IMR-90 (cell line): ENCODE data around the gene GPR157. TPM values are rescaled to one million over a fixed set of nuclear protein-coding genes. Genes with fewer than 3 reads are reported as not detected.

Source experiments
- ATAC-seq: fragments of 200-7000 bp; cut with Tn5 transposase; 2 replicates; pipeline ENCODE4 v1.9.1; 2020; ENCODE audit warnings: low read depth, mild to moderate bottlenecking, moderate library complexity
- BruUV-seq: library from RNA; stranded (reverse); fragments of 400-500 nt; replicated peaks from 2 replicates; lab custom pipeline; 2021; lab: Mats Ljungman, UMichigan
- CTCF ChIA-PET: fragments of 300-600 bp; formaldehyde crosslinking; extraction: SDS; loops from one replicate; lab custom pipeline; 2021; ENCODE audit warnings: antibody characterized with exemption; lab: Yijun Ruan, JAX
- POLR2A ChIA-PET: fragments of 300-600 bp; sonication (Branson Sonifier 250); formaldehyde crosslinking; loops from one replicate; lab custom pipeline; 2022; ENCODE audit warnings: antibody characterized with exemption; ENCODE audit not compliant: unreplicated experiment; lab: Charles Lee
- DNase-seq: peaks from one replicate; pipeline ENCODE4 v3.0.0; 2013
- H2AFZ ChIP-seq: replicated peaks from 2 replicates; pipeline ENCODE3; 2013; ENCODE audit warnings: low read length, mild to moderate bottlenecking; ENCODE audit not compliant: poor library complexity
- H2AK5ac ChIP-seq: 2 replicates; pipeline ENCODE4 v1.6.1; 2013; ENCODE audit warnings: low read depth, low read length, inconsistent platforms
- H2AK9ac ChIP-seq: replicated peaks from 2 replicates; pipeline ENCODE3; 2013; ENCODE audit warnings: mild to moderate bottlenecking, low read depth, low read length, moderate library complexity; ENCODE audit not compliant: poor library complexity
- H2BK120ac ChIP-seq: 2 replicates; pipeline ENCODE4 v1.6.1; 2013; ENCODE audit warnings: low read depth, low read length, inconsistent platforms
- H2BK15ac ChIP-seq: 3 replicates; pipeline ENCODE4 v1.6.1; 2013; ENCODE audit warnings: low read depth, low read length, inconsistent platforms
- H2BK20ac ChIP-seq: 2 replicates; pipeline ENCODE4 v1.6.1; 2013; ENCODE audit warnings: low read depth, mild to moderate bottlenecking, inconsistent platforms, low read length, moderate library complexity
- H2BK5ac ChIP-seq: 2 replicates; pipeline ENCODE4 v1.6.1; 2013; ENCODE audit warnings: mild to moderate bottlenecking, low read depth, low read length, inconsistent platforms; ENCODE audit not compliant: poor library complexity, severe bottlenecking
- H3K14ac ChIP-seq: replicated peaks from 2 replicates; pipeline ENCODE4 v1.6.1; 2013; ENCODE audit warnings: low read depth, low read length, inconsistent platforms
- H3K18ac ChIP-seq: 2 replicates; pipeline ENCODE4 v1.6.1; 2013; ENCODE audit warnings: low read depth, low read length, control low read depth
- H3K23ac ChIP-seq: 2 replicates; pipeline ENCODE4 v1.6.1; 2013; ENCODE audit warnings: low read depth, low read length, inconsistent platforms
- H3K27ac ChIP-seq: 2 replicates; pipeline ENCODE4 v1.5.1; 2013; ENCODE audit warnings: mild to moderate bottlenecking, control low read depth, low read length; ENCODE audit not compliant: insufficient read depth
- H3K27me3 ChIP-seq: 2 replicates; pipeline ENCODE4 v1.6.1; 2013; ENCODE audit warnings: low read length; ENCODE audit not compliant: control insufficient read depth, insufficient read depth
- H3K36me3 ChIP-seq: 2 replicates; pipeline ENCODE4 v1.6.1; 2013; ENCODE audit warnings: low read length, mixed read lengths; ENCODE audit not compliant: control insufficient read depth, insufficient read depth
- H3K4ac ChIP-seq: 2 replicates; pipeline ENCODE4 v1.6.1; 2013; ENCODE audit warnings: low read depth, low read length, inconsistent platforms
- H3K4me1 ChIP-seq: 2 replicates; pipeline ENCODE4 v1.6.1; 2013; ENCODE audit warnings: low read length, mixed read lengths; ENCODE audit not compliant: control insufficient read depth, insufficient read depth
- H3K4me2 ChIP-seq: 2 replicates; pipeline ENCODE4 v1.6.1; 2013; ENCODE audit warnings: low read depth, mild to moderate bottlenecking, control low read depth, low read length, moderate library complexity
- H3K4me3 ChIP-seq: 2 replicates; pipeline ENCODE4 v1.5.1; 2013; ENCODE audit warnings: low read depth, mild to moderate bottlenecking, control low read depth, low read length, moderate library complexity; ENCODE audit not compliant: insufficient read depth
- H3K56ac ChIP-seq: 2 replicates; pipeline ENCODE4 v1.6.1; 2013; ENCODE audit warnings: low read length, inconsistent platforms; ENCODE audit not compliant: insufficient read depth; ENCODE audit errors: extremely low read depth
- H3K79me1 ChIP-seq, 2 experiments: 2 replicates each; pipeline ENCODE4 v1.6.1; 2013; ENCODE audit warnings: low read length in 2 of 2, inconsistent platforms in 1 of 2, low read depth in 1 of 2
- H3K9ac ChIP-seq: 2 replicates; pipeline ENCODE4 v1.6.1; 2013; ENCODE audit warnings: low read depth, low read length, control low read depth
- H3K9me1 ChIP-seq: 2 replicates; pipeline ENCODE4 v1.6.1; 2013; ENCODE audit warnings: low read length, inconsistent platforms; ENCODE audit not compliant: insufficient read depth
- H3K9me3 ChIP-seq: 2 replicates; pipeline ENCODE4 v1.6.1; 2013; ENCODE audit warnings: low read length; ENCODE audit not compliant: control insufficient read depth, insufficient read depth
- H4K20me1 ChIP-seq: 2 replicates; pipeline ENCODE4 v1.6.1; 2013; ENCODE audit warnings: low read length, inconsistent platforms; ENCODE audit not compliant: insufficient read depth
- H4K5ac ChIP-seq: 2 replicates; pipeline ENCODE4 v1.6.1; 2013; ENCODE audit warnings: mild to moderate bottlenecking, low read depth, low read length, control low read depth
- H4K8ac ChIP-seq, 2 experiments: 2 replicates each; pipeline ENCODE4 v1.6.1; 2013; ENCODE audit warnings: low read depth in 2 of 2, low read length in 2 of 2, control low read depth in 1 of 2, inconsistent platforms in 1 of 2
- H4K91ac ChIP-seq: 2 replicates; pipeline ENCODE4 v1.6.1; 2013; ENCODE audit warnings: low read depth, low read length, inconsistent platforms; ENCODE audit not compliant: insufficient read depth
- CEBPB ChIP-seq: IDR thresholded peaks from 2 replicates; pipeline ENCODE4 v1.6.1; 2012; ENCODE audit warnings: low read depth, low read length, improper control_type of control experiment
- CTCF ChIP-seq: conservative IDR thresholded peaks from 2 replicates; pipeline ENCODE4 v1.5.1; 2012; ENCODE audit warnings: mild to moderate bottlenecking, low read depth, low read length, improper control_type of control experiment
- ELK1 ChIP-seq: fragments of 150-350 bp; IDR thresholded peaks from 2 replicates; pipeline ENCODE4 v1.6.1; 2016; ENCODE audit warnings: low read depth, mild to moderate bottlenecking, low read length, moderate library complexity, borderline replicate concordance
- FOS ChIP-seq: fragments of 150-350 bp; IDR thresholded peaks from 2 replicates; pipeline ENCODE4 v1.6.1; 2016; ENCODE audit warnings: low read depth, low read length
- MAFK ChIP-seq: IDR thresholded peaks from 2 replicates; pipeline ENCODE4 v1.6.1; 2012; ENCODE audit warnings: low read depth, low read length, improper control_type of control experiment
- MAZ ChIP-seq: IDR thresholded peaks from 2 replicates; pipeline ENCODE4 v1.6.1; 2012; ENCODE audit warnings: low read depth, mild to moderate bottlenecking, low read length, improper control_type of control experiment, moderate library complexity, borderline replicate concordance
- NFE2L2 ChIP-seq: fragments of 150-350 bp; IDR thresholded peaks from 2 replicates; pipeline ENCODE4 v1.6.1; 2016; ENCODE audit warnings: low read depth, mild to moderate bottlenecking, low read length
- POLR2A ChIP-seq: IDR thresholded peaks from 2 replicates; pipeline ENCODE4 v1.6.1; 2012; ENCODE audit warnings: mild to moderate bottlenecking, low read depth, low read length
- SMC3 ChIP-seq: fragments of 150-350 bp; IDR thresholded peaks from 2 replicates; pipeline ENCODE4 v1.6.1; 2016; ENCODE audit warnings: low read depth, mild to moderate bottlenecking, antibody characterized with exemption, low read length, moderate library complexity
- WGBS, 2 experiments: methylation state at CpG; one replicate each; pipeline versions ENCODE4 v1.1.5 to v1.1.7; 2013; ENCODE audit warnings: missing lambda C conversion rate in 2 of 2; ENCODE audit not compliant: insufficient read length in 1 of 2; ENCODE audit errors: extremely low coverage in 2 of 2; 5-methylcytosine and 5-hydroxymethylcytosine counted together
- dilution Hi-C: fragments of 300-500 bp; cut with HindIII; formaldehyde crosslinking; loops from one replicate; pipeline ENCODE4 v1.14.3; 2018; ENCODE audit warnings: low sequenced_read_pairs; ENCODE audit not compliant: unreplicated experiment
- in situ Hi-C: fragments of 300-500 bp; cut with MboI; formaldehyde crosslinking; loops from 3 replicates; pipeline ENCODE4 v1.14.3; 2019; ENCODE audit warnings: low sequenced_read_pairs, inconsistent platforms, mixed read lengths
- intact Hi-C: fragments of 100-400 bp; cut with micrococcal nuclease; formaldehyde crosslinking; loops from 2 replicates; pipeline ENCODE4 v1.10.0; 2022
- polyA plus RNA-seq, 3 experiments: library from polyadenylated mRNA; depleted of rRNA; stranded (reverse); fragments of >200 nt; gene quantifications; 2 replicates each; pipeline ENCODE4 v1.2.3, GENCODE V29; 2012; ENCODE audit warnings: low replicate concordance in 1 of 3
- total RNA-seq: library from RNA; depleted of rRNA; stranded (reverse); fragments of >200 nt; gene quantifications from 2 replicates; pipeline ENCODE4 v1.2.3, GENCODE V29; 2012
- TF ChIP-seq, protein P1 (sequence below): fragments of 150-350 bp; IDR thresholded peaks from 2 replicates; pipeline ENCODE4 v1.6.1; 2017; ENCODE audit warnings: mild to moderate bottlenecking, antibody characterized with exemption, low read length, low read depth

GPR157 gene
- total and polyA plus RNA-seq, 2 of the 4 experiments (the other 2 are of a cell fraction): 1.8 to 2.7 TPM

GRCh38 chr1:9150582-9151327, 21.9 kb upstream of the GPR157 start:
- ChIA-PET CTCF (no interaction called here), POLR2A (no interaction called here)
- H3K23ac ChIP-seq: no peak overlapping the region; the same call in 1 of the 2 replicates
- H3K27ac ChIP-seq: peak overlapping the region; percentile 17; the same call in 1 of the 2 replicates
- H3K9me1 ChIP-seq: peaks cover 15% of the 10 kb centered on the region
- peak overlapping the region; percentile 25 for H2AK9ac ChIP-seq
- H2BK5ac ChIP-seq: no peak overlapping the region
- H3K27me3 ChIP-seq: no peaks in the 10 kb centered on the region
- H2BK15ac ChIP-seq: no peak overlapping the region
- H3K4me1 ChIP-seq: peaks cover 12% of the 10 kb centered on the region; the same call in 1 of the 2 replicates
- H2AK5ac ChIP-seq: no peak overlapping the region
- ATAC-seq (peak; percentile 12; the same call in 1 of the 2 replicates), DNase-seq (peak; percentile 72)
- H3K4me3 ChIP-seq: no peak overlapping the region
- 60% methylated on average over 7 of the region's 16 CpGs; no CpG with 5 or more reads in 1 of the 2 experiments for WGBS, 2 experiments
- 0 out of 2 replicates have a peak overlapping the region, but pooled peaks have one; percentile 8 for H2BK120ac ChIP-seq
- no peak overlapping the region for H3K4me2 ChIP-seq
- H4K8ac ChIP-seq: peak overlapping the region in 1 of 2 experiments; percentile 32; a peak in 1 of 4 replicates
- H2BK20ac ChIP-seq: no peak overlapping the region
- in situ Hi-C loops (no loop called here), dilution Hi-C loops (no loop called here), intact Hi-C loops (no loop called here)
- no peak overlapping the region for H3K56ac ChIP-seq
- peaks cover 63% of the 10 kb centered on the region for H4K20me1 ChIP-seq
- no TSS peak for BruUV-seq
- no peak overlapping the region for H3K14ac ChIP-seq
- H2AFZ ChIP-seq: no peak overlapping the region
- H4K91ac ChIP-seq: no peak overlapping the region
- no peak overlapping the region; the same call in 1 of the 2 replicates for H3K18ac ChIP-seq
- peaks cover 11 to 69% of the 10 kb centered on the region in 2 experiments; a peak in 3 of 4 replicates for H3K79me1 ChIP-seq
- no peaks in the 10 kb centered on the region for H3K9me3 ChIP-seq
- no peak overlapping the region; the same call in 1 of the 2 replicates for H4K5ac ChIP-seq
- 0 out of 2 replicates have a peak overlapping the region, but pooled peaks have one; percentile 4 for H3K4ac ChIP-seq
- no peak overlapping the region for H3K9ac ChIP-seq
- TF ChIP-seq MAFK: no peak
- TF ChIP-seq CEBPB: no peak
- TF ChIP-seq NFE2L2: no peak
- no peak for TF ChIP-seq CTCF
- no peak for TF ChIP-seq POLR2A
- TF ChIP-seq MAZ: no peak
- TF ChIP-seq, protein P1, sequence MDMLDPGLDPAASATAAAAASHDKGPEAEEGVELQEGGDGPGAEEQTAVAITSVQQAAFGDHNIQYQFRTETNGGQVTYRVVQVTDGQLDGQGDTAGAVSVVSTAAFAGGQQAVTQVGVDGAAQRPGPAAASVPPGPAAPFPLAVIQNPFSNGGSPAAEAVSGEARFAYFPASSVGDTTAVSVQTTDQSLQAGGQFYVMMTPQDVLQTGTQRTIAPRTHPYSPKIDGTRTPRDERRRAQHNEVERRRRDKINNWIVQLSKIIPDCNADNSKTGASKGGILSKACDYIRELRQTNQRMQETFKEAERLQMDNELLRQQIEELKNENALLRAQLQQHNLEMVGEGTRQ: no peak
- no peak for TF ChIP-seq ELK1
- no peak for TF ChIP-seq FOS
- no peak for TF ChIP-seq SMC3
- peaks cover 27% of the 10 kb centered on the region for H3K36me3 ChIP-seq
